Activated naive CD4-positive, alpha-beta T cell treated with anti-CD3 and anti-CD28 coated beads for 36 hours (primary cell): ENCODE data around the gene POU6F2. TPM values are rescaled to one million over a fixed set of nuclear protein-coding genes. Genes with fewer than 3 reads are reported as not detected.

Experiments
- CTCF ChIA-PET: fragments of 350-600 bp; sonication (Branson Sonifier 250); formaldehyde crosslinking; loops from one replicate; lab custom pipeline; 2021; ENCODE audit warnings: antibody characterized with exemption; lab: Charles Lee
- DNase-seq: peaks from one replicate; pipeline ENCODE4 v3.0.0-alpha.2; 2020
- H3K27ac Mint-ChIP-seq: one replicate; pipeline ENCODE4 v1.8.0; 2021; ENCODE audit warnings: mild to moderate bottlenecking, mixed read lengths
- H3K27me3 Mint-ChIP-seq: one replicate; pipeline ENCODE4 v1.8.0; 2021; ENCODE audit warnings: low read depth, mixed read lengths
- H3K36me3 Mint-ChIP-seq: one replicate; pipeline ENCODE4 v1.8.0; 2021; ENCODE audit warnings: low read depth, mixed read lengths
- H3K4me1 Mint-ChIP-seq: one replicate; pipeline ENCODE4 v1.8.0; 2021; ENCODE audit warnings: low read depth, mixed read lengths
- H3K4me3 Mint-ChIP-seq: one replicate; pipeline ENCODE4 v1.8.0; 2021; ENCODE audit warnings: mild to moderate bottlenecking, moderate library complexity, mixed read lengths
- H3K9me3 Mint-ChIP-seq: one replicate; pipeline ENCODE4 v1.8.0; 2021; ENCODE audit warnings: mixed read lengths
- intact Hi-C: fragments of 100-400 bp; cut with micrococcal nuclease; formaldehyde crosslinking; loops from one replicate; pipeline ENCODE4 v1.15.1; 2023
- total RNA-seq, 2 experiments: library from RNA; stranded (reverse); gene quantifications; one replicate each; pipeline ENCODE4 v1.2.3, GENCODE V29; 2021

POU6F2 gene
- total RNA-seq, 2 experiments from 2014 or later, result not detected

DNA sequence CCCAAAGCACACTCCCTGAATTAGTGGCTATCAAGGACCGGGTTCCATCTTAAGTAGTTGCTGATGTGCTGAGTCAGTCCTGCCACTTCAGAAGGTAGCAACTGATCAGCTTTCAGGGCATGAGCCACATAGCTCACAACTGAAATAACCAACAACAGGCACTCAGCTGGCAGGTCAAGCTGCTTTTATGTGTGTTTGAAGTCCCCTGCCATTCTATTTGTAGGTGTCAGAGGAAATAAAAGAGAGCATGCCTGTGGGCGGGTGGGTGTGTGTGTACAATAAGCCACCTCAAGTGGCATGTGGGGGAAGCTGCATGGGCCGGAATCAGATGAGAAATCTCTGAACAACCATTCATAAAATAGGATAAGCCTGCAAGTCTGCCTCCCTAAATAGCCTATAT, 474.2 kb downstream of the POU6F2 start:
- peaks cover 4% of the 10 kb centered on the region for H3K27me3 Mint-ChIP-seq
- H3K36me3 Mint-ChIP-seq, result no peaks in the 10 kb centered on the region
- H3K4me1 Mint-ChIP-seq, result no peaks in the 10 kb centered on the region
- H3K9me3 Mint-ChIP-seq, result no peaks in the 10 kb centered on the region
- intact Hi-C loops, result loop anchor here (5.0 kb wide), 1 partner anchor 655 kb away; no protein-coding TSS in a partner anchor
- no peak overlapping the region for H3K4me3 Mint-ChIP-seq
- DNase-seq, result no peak
- H3K27ac Mint-ChIP-seq, result no peak overlapping the region
- CTCF ChIA-PET, result interaction anchor here (0.6 to 3.2 kb wide), 5 partner anchors 8 to 198 kb away, joined by 3 to 17 read pairs (median 4); no protein-coding TSS in a partner anchor

DNA sequence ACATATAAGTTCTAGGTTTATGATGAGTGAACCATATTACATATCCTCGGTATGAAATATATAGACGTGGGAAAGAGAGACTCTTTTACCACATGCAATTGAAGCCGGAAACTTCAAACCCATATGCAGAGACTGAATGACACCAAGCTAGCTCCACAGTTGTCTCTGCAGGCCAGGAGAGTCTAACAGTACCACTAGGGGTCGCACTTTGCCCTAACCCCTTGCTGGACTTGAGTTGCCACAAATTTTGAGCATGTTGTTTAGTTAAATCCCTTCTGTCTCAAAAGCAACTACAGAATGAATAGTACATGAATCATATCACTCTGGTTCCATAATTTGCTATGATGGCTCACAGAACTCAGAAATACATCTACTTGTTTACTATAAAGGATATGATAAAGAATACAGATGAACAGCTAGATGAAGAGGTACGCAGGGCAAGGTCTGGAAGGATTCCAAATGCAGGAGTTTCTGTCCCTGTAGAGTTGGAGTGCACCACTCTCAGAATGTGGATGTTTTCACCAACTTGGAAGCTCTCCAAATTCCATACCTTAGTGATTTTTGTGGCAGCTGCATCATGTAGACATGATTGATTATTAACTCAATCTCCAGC, 476.1 kb downstream of the POU6F2 start:
- Mint-ChIP-seq H3K27ac (no peak overlapping the region), H3K9me3 (no peaks in the 10 kb centered on the region), H3K36me3 (no peaks in the 10 kb centered on the region), H3K27me3 (peaks cover 7% of the 10 kb centered on the region), H3K4me1 (no peaks in the 10 kb centered on the region), H3K4me3 (no peak overlapping the region)
- peak; percentile 75 for DNase-seq
- CTCF ChIA-PET, result interaction anchor here (0.5 to 3.5 kb wide), 25 partner anchors 10 to 1254 kb away, joined by 3 to 42 read pairs (median 4); no protein-coding TSS in a partner anchor
- intact Hi-C loops, result loop anchor here (1.0 to 5.0 kb wide), 3 partner anchors 11 to 657 kb away; no protein-coding TSS in a partner anchor

DNA sequence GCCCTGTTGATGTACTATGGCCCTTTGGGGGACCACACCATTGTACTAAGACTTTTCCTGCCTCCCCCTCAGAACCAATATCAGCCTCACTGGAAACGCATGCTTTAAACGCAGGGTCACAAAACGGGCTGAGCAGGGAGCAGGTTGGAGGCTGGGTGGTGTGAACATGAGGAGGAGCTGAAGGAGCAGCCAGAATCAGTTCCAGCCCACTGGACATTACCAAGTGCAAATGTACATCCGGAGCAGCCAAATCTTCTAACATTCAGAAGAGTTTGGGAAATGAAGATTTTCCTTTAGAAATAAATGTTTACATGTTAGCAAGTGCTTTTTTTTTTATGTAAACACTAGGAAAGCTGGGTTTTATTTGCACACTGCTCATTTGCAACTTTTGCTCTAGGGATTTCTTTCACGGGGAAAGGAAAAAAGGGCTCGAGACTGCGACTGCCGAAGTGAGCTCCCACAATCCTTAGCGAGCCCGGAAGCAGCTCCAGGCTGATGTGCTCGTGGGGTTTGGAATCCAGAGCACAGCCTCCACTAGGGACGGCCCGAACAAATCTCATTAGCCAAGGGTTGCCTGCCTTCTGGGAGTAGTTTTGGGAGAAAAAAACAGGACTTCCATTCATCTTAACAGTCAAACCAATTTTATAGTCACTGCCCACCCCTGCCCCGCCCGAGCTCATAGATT, 480.5 kb downstream of the POU6F2 start:
- intact Hi-C loops, result no loop called here
- Mint-ChIP-seq H3K27ac (no peak overlapping the region), H3K4me1 (no peaks in the 10 kb centered on the region), H3K4me3 (no peak overlapping the region), H3K36me3 (no peaks in the 10 kb centered on the region), H3K27me3 (peaks cover 7% of the 10 kb centered on the region), H3K9me3 (no peaks in the 10 kb centered on the region)
- no peak for DNase-seq
- CTCF ChIA-PET, result interaction anchor here (0.5 to 0.6 kb wide), 2 partner anchors 121 to 758 kb away, joined by 4 read pairs; no protein-coding TSS in a partner anchor

DNA sequence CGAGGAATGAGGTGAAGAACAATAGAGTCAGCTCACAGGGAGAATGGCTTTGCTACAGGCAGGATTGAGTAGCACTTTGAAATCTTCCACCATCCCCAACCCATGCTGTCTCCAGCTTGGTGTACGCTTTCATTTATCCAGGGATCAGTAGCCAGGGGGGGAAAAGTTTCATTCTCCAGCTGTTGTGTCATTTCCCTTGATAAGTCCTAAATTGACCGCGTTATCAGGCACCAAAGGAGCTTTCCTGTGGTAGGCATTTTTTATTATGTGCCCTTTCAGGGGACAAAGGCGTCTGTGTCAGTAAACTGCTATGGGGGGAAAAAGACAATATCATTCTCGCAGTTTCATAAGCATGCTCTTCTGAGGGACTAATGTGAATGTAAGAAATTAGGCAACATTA, 481.9 kb downstream of the POU6F2 start:
- Mint-ChIP-seq H3K4me3 (no peak overlapping the region), H3K4me1 (no peaks in the 10 kb centered on the region), H3K36me3 (no peaks in the 10 kb centered on the region), H3K27me3 (peaks cover 7% of the 10 kb centered on the region), H3K9me3 (no peaks in the 10 kb centered on the region), H3K27ac (no peak overlapping the region)
- no peak for DNase-seq
- intact Hi-C loops, result no loop called here
- CTCF ChIA-PET, result interaction anchor here (1.1 to 1.2 kb wide), 2 partner anchors 8 to 1066 kb away, joined by 3 to 4 read pairs; no protein-coding TSS in a partner anchor

DNA sequence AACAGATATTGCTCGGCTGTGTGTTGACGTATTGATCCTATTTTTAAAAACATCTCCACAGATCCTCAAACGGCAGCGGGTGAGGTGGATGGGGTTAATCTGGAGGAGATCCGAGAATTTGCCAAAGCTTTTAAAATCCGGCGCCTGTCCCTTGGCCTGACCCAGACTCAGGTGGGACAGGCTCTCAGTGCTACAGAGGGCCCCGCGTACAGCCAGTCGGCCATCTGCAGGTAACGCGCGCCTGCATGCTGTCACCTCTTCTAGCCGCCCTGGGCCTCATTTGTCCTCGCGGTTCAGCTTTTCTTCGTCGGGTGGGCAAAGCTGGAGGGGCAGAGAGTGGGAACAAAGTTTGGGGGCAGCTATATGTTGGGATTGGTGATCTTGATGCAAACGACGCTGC, 482.8 kb downstream of the POU6F2 start:
- no peak overlapping the region for H3K4me3 Mint-ChIP-seq
- CTCF ChIA-PET, result interaction anchor here (0.6 to 1.2 kb wide), 2 partner anchors 219 to 1066 kb away, joined by 3 to 4 read pairs; no protein-coding TSS in a partner anchor
- intact Hi-C loops, result no loop called here
- H3K27ac Mint-ChIP-seq, result no peak overlapping the region
- H3K36me3 Mint-ChIP-seq, result no peaks in the 10 kb centered on the region
- peaks cover 2% of the 10 kb centered on the region for H3K4me1 Mint-ChIP-seq
- peaks cover 11% of the 10 kb centered on the region for H3K27me3 Mint-ChIP-seq
- H3K9me3 Mint-ChIP-seq, result no peaks in the 10 kb centered on the region
- DNase-seq, result no peak

DNA sequence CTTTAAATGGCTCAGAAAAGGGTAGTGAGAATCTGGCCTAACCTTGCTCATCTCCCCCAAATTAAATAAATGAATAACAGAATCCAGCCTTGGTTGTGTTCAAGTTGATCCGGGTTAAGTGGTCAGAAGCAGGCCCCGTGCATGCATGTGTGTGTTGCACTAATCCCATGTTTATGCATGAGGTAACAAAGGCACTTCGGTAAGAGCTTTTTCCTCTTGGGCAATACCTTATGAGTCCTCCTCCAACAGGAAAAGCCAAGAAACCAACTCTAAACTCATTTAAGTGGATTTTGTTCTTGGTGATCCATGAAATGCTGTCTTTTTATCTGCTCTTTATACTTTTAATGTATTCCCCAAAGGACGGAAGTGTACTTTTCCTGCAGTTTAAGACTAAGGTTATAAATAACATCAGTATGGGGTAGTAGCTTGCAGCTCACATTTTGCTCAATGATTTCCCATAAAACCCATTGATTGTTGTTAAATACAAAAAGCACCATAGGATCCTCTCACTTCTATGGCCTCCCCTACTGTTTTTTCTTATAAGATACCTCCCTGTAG, 483.6 kb downstream of the POU6F2 start:
- Mint-ChIP-seq H3K27me3 (peaks cover 16% of the 10 kb centered on the region), H3K4me3 (no peak overlapping the region), H3K36me3 (no peaks in the 10 kb centered on the region), H3K4me1 (peaks cover 2% of the 10 kb centered on the region), H3K9me3 (no peaks in the 10 kb centered on the region), H3K27ac (no peak overlapping the region)
- DNase-seq, result no peak
- CTCF ChIA-PET, result no interaction called here
- intact Hi-C loops, result no loop called here

DNA sequence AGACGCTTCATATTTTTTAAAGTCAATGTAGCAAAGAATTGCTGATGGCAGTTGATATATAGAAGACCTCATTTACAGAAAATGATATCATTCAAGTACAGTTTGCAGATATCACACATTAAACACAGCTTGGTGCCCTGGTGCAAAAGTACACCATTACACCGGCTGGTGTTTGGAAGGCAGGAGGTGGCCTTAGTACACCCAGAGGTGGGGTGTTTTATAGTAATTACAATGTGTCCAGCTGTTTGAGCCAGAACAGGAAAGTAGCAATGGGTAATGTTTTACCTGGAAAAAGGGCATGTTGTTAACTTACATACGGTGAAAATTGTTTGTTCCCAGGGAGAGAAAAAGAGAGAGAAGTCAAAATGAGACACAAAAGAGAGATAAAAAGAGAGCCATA, 485.5 kb downstream of the POU6F2 start:
- intact Hi-C loops, result no loop called here
- Mint-ChIP-seq H3K27me3 (peaks cover 15% of the 10 kb centered on the region), H3K27ac (no peak overlapping the region), H3K4me3 (no peak overlapping the region), H3K4me1 (peaks cover 2% of the 10 kb centered on the region), H3K36me3 (no peaks in the 10 kb centered on the region), H3K9me3 (no peaks in the 10 kb centered on the region)
- CTCF ChIA-PET, result interaction anchor here (0.7 to 2.9 kb wide), 10 partner anchors 8 to 708 kb away, joined by 3 to 17 read pairs (median 4); no protein-coding TSS in a partner anchor
- no peak for DNase-seq

DNA sequence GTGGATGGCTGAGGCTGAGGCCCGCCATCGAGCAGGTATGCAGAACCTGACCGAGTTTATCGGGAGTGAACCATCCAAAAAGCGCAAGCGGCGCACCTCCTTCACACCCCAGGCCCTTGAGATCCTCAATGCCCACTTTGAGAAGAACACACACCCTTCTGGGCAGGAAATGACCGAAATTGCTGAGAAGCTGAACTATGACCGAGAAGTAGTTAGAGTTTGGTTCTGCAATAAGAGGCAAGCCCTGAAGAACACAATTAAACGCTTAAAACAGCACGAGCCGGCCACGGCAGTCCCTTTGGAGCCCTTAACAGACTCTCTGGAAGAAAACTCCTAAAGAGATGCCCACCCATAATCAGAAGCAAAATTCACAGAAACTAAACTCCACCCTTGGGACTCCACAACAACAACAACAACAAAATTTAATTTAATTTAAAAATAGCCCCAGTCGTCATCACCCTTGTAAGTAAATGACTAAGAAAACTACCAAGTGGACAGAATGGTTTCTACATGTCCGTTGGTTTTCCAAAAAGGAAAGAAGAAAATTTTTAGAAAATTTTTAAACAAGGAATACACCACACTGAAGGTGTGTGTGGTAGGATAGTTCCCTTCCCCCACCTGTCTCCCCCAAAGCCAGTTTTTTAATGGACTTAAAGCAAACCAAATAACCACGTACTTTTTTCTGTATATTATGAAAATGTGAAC, 486.8 kb downstream of the POU6F2 start:
- DNase-seq, result no peak
- no peak overlapping the region for H3K27ac Mint-ChIP-seq
- H3K27me3 Mint-ChIP-seq, result peaks cover 13% of the 10 kb centered on the region
- H3K9me3 Mint-ChIP-seq, result no peaks in the 10 kb centered on the region
- H3K36me3 Mint-ChIP-seq, result no peaks in the 10 kb centered on the region
- CTCF ChIA-PET, result interaction anchor here (1.0 to 2.9 kb wide), 6 partner anchors 9 to 79 kb away, joined by 4 to 17 read pairs (median 6); no protein-coding TSS in a partner anchor
- H3K4me1 Mint-ChIP-seq, result peaks cover 2% of the 10 kb centered on the region
- no peak overlapping the region for H3K4me3 Mint-ChIP-seq
- intact Hi-C loops, result loop anchor here (1.0 to 5.0 kb wide), 6 partner anchors 10 to 1066 kb away; no protein-coding TSS in a partner anchor

DNA sequence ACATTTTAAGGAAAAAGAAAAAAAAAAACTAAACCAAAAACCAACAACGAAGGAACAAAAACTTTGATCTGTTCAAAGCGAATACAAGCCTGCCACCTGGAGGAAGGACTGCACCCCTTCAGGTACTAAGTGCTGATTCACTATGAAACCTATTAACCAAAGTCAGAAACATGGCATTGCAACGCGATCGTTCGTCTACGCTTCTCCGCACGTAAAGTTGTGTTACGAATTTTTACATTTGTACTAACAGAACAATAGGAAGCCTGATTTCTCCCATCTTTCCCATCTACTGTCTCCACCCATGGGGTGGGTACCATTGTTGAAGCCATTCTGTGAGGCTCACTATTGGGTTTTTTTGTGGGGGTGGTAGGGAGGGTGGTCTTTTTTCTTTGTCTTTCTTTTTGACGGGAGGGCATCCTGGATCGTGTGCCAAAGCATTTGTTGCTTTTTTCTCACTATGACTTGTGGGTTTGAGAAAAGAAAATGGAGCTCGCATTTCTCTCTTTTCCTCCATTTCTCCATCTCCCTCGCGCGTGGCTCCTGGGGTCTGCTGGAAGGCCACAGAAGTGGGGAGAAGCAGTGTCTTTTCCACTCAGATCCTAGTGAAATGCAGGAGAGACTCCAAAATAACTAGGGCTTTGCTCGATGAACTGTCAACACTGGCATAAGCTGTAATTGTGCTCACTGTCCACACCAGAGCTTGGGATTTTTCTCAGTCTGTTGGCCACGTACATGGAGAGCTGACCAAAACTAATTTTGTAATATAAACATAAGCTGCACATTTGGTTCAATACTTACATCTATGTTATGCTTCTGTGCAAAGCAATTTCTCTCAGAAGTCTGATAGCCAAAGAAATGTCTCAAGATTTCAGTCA, 487.6 kb downstream of the POU6F2 start:
- CTCF ChIA-PET, result interaction anchor here (0.6 to 1.0 kb wide), 3 partner anchors 28 to 957 kb away, joined by 3 read pairs; no protein-coding TSS in a partner anchor
- Mint-ChIP-seq H3K36me3 (no peaks in the 10 kb centered on the region), H3K27ac (no peak overlapping the region), H3K4me1 (peaks cover 2% of the 10 kb centered on the region), H3K27me3 (peaks cover 13% of the 10 kb centered on the region), H3K9me3 (no peaks in the 10 kb centered on the region), H3K4me3 (no peak overlapping the region)
- peak; percentile 75 for DNase-seq
- intact Hi-C loops, result loop anchor here (1.0 to 5.0 kb wide), 6 partner anchors 11 to 1066 kb away; no protein-coding TSS in a partner anchor

DNA sequence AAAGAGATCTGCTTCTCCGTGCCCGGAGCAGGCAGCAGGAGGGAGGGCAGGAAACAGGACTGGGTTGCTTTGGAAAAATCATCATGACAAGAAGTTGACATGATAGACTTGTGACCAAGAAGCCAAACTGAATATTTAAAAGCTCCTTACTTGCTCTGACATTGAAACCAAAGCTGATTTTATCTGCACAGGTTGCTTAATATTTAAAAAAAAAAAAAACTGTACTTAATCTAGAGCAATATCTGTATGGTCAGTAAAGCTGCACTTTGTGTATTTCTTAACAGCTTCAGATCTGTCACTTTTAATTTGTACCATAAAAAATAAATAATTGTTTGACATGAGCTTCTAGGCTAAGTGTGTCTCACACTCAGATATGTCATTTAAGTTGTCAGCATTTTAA, 490.6 kb downstream of the POU6F2 start:
- H3K4me3 Mint-ChIP-seq, result no peak overlapping the region
- H3K27me3 Mint-ChIP-seq, result peaks cover 13% of the 10 kb centered on the region
- H3K36me3 Mint-ChIP-seq, result no peaks in the 10 kb centered on the region
- DNase-seq, result no peak
- intact Hi-C loops, result loop anchor here (5.0 kb wide), 1 partner anchor 39 kb away; no protein-coding TSS in a partner anchor
- H3K4me1 Mint-ChIP-seq, result peaks cover 2% of the 10 kb centered on the region
- H3K9me3 Mint-ChIP-seq, result no peaks in the 10 kb centered on the region
- no peak overlapping the region for H3K27ac Mint-ChIP-seq
- CTCF ChIA-PET, result interaction anchor here (0.7 to 0.9 kb wide), 3 partner anchors 9 to 539 kb away, joined by 4 to 8 read pairs (median 4); no protein-coding TSS in a partner anchor

DNA sequence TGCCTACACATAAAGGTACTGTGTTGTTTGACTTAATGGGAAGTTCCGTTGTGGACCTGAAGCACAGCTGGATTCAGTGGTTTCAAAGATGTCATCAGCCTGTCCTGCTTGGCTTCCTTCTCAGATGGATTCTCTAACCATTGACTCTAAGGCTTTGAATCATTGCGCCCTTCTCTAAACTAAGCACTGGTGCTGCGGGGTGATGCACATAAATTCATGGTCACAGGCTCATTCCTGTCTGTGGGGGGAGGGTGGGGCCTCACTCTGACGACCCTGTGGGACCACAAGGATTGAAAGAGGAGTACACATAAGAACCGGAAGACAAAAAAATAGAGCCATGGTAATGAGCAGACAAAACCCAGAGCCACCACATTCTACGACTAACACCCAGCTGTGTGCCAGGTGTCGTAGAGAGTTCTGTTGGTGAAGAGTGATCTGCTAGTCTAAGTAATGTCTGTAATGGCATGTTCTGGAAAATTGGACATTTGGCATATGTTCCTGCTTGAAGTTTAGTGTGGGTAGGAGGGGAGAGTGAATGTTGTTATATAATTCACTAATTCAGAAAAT, 491.2 kb downstream of the POU6F2 start:
- H3K4me3 Mint-ChIP-seq, result no peak overlapping the region
- H3K4me1 Mint-ChIP-seq, result peaks cover 2% of the 10 kb centered on the region
- no peak overlapping the region for H3K27ac Mint-ChIP-seq
- H3K36me3 Mint-ChIP-seq, result no peaks in the 10 kb centered on the region
- H3K27me3 Mint-ChIP-seq, result peaks cover 13% of the 10 kb centered on the region
- CTCF ChIA-PET, result no interaction called here
- DNase-seq, result no peak
- H3K9me3 Mint-ChIP-seq, result no peaks in the 10 kb centered on the region
- intact Hi-C loops, result loop anchor here (5.0 kb wide), 1 partner anchor 38 kb away; no protein-coding TSS in a partner anchor
